HG03439 (cell line): Measurements from ENCODE around the gene ERBB4.

Experiments used
- ATAC-seq: cut with Tn5 transposase; IDR thresholded peaks from one replicate; pipeline ENCODE4 v1.9.1; 2021; ENCODE audit warnings: mild to moderate bottlenecking, moderate library complexity; ENCODE audit not compliant: unreplicated experiment

ERBB4 gene

DNA sequence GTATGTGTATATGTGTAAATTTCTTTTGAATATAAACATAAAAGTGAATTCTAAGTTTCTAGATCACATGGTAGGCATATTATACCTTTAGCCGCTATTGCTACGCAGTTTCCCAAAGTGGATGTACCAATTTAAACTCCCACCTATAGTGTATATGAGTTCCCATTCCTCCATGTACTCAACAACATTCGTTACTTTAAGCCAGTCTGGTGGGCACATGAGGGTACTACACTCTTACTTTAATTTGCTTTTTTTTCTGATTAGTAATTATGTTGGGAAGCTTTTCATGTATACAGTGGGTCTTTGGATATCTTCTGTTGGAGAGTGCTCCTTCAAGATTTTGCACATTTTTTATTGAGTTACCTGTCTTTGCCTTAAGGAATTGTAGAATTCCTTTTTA lies 683.8 kb downstream of the ERBB4 start:
- ATAC-seq: no peak

DNA sequence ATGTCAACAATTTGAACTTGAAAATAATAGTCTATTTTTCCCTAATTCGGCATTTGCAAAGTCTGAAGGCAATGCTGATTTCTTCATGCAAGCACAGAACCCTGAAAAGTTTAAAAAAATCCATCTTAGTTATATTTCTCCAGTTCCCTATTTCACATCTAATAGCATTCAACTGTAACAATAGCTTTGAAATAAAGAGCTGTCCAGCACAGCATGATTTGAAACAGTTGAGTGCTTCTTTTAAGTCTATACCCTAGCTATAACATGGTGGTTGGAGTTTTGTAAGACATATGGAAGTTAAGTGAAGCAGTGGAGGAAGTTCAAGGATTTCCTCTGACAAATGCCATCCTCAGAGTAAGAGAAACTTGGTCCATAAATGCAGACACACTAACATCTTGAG lies 691.9 kb downstream of the ERBB4 start:
- ATAC-seq: no peak

DNA sequence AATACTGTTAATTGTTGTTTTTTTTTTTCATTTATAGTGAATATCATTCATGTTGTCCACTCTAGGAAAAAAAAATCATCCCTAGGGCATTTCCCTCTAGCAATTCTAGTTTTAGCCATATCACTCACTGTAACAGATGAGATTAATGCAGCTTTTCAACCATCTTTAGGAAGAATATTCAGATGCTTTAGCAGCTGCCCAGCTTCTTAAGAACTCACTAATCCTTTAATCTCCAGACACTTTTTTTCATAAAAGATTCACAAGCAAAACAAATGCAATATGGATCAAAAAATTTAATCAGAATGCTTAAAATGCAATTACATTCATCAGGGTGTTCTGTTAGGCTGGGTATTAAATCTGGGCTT lies 692.6 kb downstream of the ERBB4 start:
- no peak for ATAC-seq

DNA sequence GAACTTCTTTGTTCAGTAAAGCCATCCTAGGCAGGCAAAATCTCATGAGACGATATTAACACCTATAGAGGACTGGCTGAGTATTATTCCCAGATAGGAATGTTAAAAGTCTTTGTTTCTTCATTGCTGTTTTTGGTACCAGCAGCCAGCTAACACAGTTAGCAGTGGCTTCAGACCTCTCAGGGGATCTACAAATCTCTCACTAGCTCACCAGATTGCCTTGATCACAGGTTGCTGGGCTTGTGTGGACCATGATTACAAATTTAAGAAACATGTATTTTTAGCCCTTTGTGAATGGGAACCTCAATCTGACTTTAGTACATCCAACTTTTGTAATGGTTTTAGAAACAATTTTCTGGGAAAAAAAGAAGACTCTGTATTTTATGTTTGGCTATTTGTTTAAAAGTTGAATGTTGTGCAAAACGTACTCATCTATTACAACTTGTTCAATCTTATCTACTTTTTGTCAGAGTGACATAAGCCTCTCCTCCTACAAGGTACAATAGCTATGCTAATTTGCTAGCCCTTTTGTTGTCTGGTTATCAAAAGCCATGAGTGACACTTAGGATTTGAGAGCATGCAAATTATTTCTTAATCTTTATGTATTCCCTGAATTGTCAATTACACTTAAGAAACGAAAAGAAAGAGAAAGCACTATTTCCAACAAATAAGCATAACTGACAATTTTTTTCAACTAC lies 693.1 kb downstream of the ERBB4 start:
- no peak for ATAC-seq

DNA sequence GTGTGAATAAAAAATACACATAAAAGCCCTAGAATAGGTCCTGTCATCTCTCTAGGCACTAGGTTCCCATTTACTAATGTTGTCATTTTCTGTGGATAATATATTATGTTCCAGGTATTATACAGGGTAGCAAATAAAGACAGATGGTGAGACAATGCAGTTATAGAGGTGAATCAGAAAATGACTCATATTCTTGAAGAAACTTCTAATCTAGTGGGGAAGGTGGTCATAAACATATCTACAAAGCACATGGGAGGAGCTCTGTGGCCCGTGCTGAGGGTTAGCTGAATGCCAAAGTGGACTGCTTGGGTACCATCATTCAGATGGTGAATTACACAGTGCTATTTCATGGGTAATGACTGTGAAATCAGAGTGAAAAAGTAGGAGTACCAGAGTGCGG lies 700.9 kb downstream of the ERBB4 start:
- no peak for ATAC-seq

DNA sequence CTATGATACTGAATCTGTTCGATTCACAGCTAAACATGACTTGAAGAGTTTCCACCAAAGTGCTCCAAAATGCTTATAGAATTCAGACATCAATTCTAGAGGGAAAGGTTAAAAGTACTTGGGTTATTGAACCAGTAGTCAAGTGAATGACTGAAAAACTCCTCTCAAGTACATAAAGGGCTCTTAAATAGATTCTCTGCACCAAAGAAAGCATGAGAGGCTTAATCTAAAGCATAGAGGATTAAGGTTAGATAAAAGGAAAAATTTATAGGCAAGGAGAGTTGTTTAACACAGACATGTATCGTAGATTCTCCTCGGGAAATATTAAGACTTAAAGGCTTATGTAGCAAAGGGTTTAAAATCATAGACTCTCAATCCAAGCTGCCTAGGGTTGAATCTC lies 701.4 kb downstream of the ERBB4 start:
- ATAC-seq: no peak

DNA sequence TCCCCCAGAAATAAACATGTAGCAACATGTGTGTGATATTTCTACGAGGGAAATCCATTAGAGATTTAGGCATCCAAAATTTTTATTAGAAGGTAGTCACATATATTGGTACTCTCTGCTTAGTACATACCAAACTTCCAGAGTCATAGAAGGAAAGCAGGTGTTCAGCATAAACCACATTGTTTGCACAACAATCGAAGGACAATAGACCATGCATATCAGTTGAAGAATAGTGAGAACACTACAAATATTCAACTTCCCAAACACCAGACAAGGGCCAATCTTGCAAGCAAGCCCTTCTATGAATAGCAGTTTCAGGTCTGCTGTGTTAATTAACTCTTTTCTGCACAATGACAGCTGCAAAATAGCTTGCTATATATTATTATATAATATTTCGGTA lies 702.2 kb downstream of the ERBB4 start:
- ATAC-seq: no peak

DNA sequence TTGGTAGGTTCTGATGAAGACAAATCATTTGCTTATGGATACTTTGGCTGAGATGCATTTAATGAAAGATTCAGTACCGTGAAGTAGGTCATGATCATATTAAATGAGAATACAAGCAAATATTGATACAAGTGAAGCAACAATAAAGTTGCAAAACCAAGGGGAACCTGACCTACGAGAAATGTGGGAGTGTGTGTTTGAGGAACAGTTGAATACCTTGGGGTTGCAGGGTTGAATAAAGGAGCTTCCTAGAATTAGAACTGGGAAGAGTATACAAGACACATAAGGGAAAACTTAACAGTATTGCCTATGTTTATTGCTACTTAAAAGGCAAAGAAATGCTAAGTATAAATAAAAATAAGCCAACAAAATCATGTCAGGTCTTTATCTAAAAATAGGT lies 702.9 kb downstream of the ERBB4 start:
- ATAC-seq: no peak

DNA sequence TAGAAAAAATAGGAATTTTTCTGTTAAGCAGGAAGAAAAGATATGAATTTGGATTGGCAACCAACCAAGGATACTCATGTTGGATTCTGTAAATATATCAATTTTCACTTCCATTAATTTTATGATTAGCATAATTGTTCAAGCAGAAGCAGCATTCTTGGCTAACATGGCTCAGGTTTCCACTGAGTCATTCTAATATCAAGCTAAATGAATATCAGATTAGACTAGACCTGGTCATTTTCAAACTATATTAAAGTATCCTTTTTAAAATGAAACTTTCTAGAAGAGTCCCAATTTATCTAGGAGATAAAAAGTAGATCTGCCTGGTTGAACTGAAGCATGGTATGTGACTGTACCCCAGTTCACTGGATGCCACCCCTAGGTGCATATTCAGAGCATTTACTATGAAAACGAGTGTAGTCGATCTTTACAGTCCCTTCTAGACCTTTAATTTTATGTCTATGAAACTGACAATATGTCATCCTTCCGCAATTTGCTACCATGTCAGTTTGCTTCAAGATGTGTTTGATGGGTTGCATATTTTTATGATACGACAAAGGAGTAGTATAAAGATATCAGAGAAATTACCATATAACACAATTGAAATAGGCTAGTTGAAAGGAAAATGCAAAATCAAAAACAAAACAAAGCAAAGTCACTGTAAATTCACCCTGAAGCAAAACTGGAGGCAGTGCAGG lies 704.9 kb downstream of the ERBB4 start:
- no peak for ATAC-seq

DNA sequence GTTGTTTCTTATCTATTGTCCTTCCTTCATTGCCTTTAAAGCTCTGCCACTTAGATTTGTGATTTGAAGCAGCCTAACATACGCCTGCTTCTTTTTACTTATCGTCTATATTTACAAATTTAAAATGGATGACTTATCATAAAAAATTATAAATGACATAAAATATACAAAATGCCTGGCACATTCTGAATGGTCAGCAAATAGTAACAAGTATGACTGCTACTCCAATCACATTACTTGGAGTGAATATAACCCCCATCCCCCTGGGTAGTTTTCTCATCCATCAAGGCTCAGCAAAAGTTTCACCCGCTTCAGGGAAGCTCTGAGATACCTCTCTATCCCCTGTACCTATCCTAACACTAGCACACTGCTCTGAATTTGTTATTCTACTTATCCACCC lies 708.9 kb downstream of the ERBB4 start:
- no peak for ATAC-seq

DNA sequence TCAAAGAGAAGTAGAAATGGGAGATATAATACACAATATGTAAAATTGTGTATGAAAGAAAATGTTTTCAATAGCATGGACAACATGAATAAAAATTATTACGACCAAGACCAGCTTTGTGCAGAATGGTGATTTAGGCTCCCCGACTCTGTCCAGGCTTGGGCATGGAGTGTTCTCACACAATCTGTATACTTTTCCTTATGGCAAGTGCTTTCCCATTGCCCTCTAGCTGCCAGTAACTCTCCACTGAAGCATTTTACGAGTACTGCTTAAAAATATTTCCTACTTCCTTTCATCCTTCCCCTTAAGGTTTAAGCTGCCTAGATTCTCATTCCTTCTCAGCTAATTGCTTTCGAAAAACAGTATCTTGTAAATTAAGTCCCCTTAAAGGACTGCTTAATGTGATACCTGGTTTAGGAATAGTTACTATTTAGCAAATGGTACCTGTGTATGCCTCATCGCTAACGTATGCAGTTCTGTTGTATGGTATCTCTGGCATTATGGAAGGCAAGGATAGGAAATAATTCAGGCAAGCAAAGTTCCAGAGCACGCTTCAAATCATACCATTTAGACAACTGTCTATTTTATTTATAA lies 714.6 kb downstream of the ERBB4 start:
- ATAC-seq: no peak

DNA sequence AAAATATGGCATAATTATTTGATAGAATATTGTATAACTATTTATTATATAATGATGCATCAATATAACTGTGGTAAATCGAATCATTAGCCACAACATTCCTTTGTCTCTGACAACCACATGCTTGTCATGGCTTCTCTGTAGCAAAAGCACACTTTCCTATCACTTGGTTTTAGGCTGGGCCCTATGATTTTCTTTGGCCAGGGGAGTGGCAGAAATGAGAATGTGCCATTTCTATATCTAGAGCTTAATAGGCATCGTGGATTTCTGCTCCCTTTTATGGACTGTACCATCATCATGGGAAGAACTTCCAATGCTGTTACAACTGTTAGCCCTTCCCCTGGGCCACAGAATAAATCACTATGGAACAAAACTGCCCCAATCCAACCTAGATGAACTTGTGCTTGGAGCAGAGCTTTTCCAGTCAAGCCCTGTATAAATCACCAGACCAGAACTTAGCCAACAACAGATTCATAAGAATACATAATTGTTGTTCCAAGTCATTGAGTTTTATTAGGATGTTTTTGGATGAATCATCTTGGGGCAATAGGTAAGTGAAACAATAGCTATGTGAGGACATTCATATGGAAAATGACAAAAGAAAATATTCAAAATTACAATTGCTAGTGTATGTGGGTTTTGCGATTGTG lies 715.8 kb downstream of the ERBB4 start:
- no peak for ATAC-seq

DNA sequence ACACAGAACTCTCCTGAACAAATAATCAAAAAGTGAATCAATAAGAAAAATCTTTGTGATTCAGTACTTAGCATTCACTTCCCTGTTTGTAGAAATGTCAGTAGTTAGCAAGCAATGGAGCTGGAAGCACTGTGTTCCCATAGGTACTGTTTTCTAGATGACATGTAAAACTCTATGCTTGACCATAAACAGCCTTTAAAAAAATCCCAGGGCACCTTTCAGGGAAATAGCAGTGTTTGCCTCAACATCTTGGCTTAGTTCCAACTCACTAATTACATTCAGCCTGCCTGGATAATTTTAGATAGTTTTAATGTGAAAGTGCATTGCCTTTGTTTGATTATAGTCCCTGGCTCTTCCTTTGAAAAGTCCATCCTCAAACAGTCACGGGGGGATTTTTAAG lies 721.8 kb downstream of the ERBB4 start:
- no peak for ATAC-seq

DNA sequence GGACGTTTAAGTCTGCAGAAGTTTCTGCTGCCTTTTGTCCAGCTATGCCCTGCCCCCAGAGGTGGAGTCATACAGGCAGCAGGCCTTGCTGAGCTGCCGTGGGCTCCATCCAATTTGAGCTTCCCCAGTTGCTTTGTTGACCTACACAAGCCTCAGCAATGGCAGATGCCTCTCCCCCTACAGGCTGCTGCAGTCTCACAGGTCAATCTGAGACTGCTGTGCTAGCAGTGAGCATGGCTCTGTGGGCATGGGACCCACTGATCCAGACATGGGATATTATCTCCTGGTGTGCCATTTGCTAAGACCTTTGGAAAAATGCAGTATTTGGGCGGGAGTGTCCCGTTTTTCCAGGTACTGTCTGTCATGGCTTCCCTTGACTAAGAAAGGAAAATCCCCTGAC lies 726.0 kb downstream of the ERBB4 start:
- ATAC-seq: no peak

DNA sequence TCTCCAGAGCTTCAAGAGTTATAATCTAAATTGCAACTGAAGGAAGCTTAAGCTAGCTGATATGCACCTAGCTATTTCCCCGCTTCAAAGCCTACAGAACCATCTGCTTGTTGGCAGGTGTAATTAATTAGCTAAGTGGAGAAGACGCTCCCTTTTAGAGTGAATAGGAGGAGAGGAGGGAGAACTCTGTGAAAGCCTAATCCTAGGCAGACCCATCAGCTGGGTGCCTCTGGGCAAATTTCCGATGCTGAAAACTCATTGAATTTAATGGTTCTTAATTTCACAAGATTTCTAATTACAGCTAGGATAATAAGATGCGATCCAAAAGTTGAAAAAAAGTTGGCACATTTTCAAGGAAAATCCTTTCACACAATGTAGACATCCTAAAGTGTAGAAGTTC lies 735.9 kb downstream of the ERBB4 start:
- ATAC-seq: no peak

DNA sequence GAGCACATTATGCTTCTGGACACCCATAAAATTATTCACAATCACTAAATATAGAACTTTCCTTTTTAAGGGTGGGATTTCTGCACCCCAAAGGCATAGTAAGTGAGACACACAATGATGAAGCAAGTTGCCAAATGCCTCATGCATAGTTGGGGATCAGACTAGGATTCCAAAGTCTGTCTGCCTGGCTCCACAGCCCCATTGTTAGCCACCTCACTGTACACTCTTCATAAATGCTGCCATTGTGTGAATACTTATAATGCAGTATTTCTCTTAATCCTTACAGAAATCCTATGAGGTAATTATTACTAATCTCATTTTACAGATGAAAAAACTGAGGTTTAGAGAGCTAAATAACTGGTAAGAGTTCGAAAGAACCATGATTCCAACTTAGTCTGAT lies 738.6 kb downstream of the ERBB4 start:
- no peak for ATAC-seq

DNA sequence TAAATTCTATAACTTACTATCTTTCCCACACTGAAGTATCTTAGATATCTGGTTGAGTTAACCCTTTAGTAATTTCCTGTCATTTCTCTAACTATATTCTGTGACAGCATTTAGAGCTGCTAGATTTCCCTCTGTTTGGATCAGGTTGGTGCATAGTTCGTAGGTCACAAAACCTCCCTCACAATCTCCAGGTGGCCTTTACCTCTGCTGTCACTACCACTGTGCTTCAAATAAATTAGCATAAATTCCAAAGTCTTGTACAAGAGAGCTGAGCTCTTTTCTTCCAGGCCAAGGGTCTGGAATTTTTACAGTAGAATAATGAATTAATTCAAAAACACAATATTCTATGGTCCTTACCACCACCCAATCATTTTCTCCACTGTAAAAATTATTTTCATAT lies 739.7 kb downstream of the ERBB4 start:
- ATAC-seq: no peak

DNA sequence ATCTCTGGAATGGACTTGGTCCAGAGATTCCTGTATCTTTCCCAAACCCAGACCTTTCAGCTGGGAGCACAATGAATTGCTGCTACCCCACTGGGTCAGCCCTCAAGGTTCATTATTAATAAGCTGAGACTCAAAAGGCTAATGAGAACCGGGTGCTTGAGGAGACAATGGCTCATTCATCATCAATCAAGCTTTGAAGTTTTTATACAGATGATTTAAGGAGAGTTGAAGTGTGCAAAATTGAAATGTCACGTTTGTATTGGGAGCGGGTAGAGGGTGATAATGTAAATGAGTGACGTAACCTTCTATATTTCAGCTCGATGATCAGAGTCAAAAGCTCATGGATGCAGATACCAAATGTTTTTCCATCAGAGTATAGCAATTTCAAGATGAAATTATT lies 744.9 kb downstream of the ERBB4 start:
- ATAC-seq: no peak

DNA sequence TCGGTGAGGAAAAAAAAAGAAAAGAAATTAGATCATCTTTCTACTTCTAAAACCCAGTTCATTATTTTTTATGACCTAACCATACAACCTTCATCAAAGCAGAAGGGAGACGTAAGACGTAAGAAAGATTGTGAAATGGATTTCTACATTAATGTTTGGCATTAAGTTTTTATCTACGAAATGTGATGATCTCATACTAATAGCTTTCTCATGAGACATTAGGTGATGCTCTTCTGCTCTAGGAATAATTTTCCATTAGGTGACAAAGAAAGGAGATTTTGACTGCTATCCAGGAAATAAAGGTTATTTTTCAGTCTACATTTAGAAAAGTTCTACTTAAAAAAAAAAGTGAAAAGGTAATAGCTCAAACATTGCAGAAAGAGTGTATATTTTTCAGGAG lies 748.6 kb downstream of the ERBB4 start:
- ATAC-seq: no peak

DNA sequence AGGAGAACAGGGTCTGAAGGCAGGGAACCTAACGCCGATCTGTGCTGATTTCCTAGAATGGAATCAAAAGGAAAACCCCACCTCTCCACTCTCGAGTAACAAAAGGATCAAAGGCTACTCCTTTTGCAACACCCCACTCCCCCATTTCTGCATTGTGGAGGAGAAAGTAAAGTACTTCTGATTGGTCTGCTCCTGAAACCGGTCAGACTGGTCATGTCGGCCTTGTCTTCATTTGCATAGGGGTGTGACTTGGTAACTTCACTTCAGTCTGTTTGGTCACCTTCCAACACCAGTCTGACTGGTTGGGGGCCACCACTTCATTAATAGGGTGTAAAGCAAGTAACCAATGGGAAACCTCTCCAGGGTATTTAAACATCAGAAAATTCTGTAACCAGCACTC lies 771.9 kb downstream of the ERBB4 start:
- no peak for ATAC-seq

DNA sequence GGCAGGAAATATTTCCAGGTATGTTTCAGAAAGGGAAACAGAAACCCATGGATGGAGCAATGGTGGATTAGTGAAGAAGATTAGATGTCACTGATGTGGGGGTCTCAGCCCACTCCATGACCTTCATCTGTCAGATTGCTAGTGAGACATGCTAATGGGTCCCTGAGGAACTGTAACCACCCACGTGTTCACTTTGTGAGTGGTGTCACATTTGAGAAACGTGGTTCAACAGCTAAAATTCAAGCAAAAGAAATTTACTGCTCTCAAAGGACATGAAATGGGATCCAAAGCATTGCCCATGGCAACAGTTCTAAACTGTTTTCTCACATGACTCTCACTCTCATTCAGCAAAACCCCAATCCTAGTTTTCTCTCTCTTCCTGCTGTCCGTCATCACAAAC lies 776.1 kb downstream of the ERBB4 start:
- no peak for ATAC-seq

DNA sequence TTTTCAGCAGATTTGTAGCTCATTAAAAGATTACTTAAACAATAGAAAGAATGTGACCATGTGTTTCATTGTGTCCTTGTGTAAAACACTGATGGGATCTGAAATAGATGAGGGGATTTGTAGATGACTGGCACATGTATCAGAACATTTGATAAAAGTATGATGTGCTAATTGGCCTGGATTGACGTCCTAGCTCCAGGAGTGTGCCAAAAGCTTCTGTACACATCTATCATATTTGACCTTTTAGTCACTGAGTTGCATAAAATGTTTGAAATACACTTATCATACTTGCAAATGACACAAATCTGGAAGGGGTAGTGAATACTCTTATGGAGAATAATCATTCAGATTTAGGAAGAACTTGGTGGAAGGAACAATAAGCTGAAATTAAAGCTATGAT lies 778.5 kb downstream of the ERBB4 start:
- ATAC-seq: no peak
